Activated CD4-positive, CD25-positive, alpha-beta regulatory T cell treated with anti-CD3 and anti-CD28 coated beads, Interleukin-2, amount 50 U/mL, for 24 hours (primary cell): Measurements from ENCODE around the gene ENTR1.
A peak's percentile ranks its signal among the peaks of the same experiment; 100 is the strongest.

Source experiments
- ATAC-seq, 2 donors: fragments of 150-1000 bp; cut with Tn5 transposase; one replicate each; pipeline ENCODE4 v1.10.0; 2021; ENCODE audit warnings: mild to moderate bottlenecking in 1 of 2, moderate library complexity in 1 of 2

Gene ENTR1, protein sequence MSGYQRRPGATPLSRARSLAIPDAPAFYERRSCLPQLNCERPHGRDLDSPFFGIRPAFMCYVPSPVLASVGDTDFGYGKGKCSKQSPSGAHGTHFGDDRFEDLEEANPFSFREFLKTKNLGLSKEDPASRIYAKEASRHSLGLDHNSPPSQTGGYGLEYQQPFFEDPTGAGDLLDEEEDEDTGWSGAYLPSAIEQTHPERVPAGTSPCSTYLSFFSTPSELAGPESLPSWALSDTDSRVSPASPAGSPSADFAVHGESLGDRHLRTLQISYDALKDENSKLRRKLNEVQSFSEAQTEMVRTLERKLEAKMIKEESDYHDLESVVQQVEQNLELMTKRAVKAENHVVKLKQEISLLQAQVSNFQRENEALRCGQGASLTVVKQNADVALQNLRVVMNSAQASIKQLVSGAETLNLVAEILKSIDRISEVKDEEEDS

DNA sequence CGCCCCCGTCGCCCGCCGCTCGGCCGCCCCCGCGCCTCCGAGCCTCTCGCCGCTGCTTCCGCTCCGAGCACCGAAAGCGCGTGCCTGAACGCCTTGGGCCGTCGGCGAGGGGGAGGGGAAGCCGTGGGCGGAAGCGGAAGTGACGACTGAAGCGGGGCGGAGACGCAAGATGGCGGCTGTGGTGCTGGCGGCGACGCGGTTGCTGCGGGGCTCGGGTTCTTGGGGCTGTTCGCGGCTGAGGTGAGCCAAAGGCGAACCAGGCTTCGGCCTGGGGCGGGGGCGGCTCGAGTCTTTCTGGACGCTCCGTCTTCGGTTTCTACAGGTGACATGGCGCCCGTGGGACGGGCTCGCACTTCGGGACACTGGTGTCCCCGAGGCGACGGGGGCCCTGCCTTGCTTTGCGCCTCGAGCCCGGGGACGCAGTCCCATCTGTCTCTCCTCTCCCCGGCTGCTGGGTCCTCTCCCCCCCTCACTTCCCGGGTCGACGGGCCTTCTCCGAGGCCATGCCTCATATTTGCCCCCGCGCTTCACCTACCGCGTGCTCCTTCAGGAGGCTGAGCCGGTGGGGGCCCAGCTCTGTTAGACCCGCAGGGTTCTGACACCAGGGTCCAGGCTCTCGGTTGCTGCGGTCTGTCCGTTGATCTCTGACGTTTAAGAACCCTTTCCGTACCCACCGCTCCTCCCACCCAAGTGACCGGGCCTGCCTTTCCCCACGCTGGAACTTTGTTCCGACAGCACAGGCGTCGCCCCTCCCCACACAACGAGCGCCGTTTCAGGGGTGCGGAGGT, at the start of gene ENTR1, which contains the start of gene PMPCA:
Gene ENTR1 (minus strand): TSS at position 115 of the 788 bp plus-strand sequence. CDS start 217 bp downstream, outside the sequence.
Gene PMPCA (plus strand): TSS at position 159 of the 788 bp plus-strand sequence. CDS start 11 bp downstream, at position 170.
- ATAC-seq: peak; percentile 85 to 89

DNA sequence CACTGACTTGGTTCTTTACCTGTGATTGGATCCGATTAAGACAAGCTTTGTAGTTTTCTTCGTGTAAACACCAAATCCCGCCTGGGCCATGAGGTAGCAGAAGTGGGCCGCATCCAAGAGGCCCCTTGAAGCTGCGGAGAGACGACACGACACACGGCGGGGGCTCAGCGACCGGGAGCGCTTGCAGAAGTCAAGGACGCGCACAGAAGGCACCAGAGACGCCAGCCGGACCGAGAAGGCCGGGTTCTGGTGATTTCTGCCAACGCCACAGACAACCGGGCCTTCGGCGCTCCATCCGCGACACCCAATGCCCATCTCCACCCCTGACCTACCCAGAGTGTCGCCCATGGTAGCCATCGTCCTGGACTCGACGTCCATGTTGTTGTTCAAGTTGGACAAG, 49.0 kb upstream of the ENTR1 start:
- ATAC-seq: no peak

DNA sequence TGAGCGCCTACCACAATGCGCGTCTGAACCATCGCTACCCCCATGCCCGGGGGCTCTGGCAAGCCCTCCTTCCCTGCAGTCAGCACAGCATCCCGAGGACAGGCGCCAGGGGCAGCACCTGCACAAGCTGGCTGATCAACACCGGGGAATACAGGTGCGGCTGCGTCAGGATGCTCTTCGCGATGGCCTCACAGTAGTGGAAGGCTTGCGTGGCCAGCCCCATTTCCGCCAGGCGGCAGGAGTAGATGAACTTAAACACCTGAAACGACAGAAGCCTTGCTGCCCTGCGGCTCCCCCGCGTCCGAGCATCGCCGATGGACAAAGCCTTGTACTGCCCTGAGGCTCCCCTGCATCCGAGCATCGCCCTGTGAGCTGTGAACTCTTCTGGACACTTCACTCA, 46.9 kb upstream of the ENTR1 start:
- ATAC-seq: no peak

DNA sequence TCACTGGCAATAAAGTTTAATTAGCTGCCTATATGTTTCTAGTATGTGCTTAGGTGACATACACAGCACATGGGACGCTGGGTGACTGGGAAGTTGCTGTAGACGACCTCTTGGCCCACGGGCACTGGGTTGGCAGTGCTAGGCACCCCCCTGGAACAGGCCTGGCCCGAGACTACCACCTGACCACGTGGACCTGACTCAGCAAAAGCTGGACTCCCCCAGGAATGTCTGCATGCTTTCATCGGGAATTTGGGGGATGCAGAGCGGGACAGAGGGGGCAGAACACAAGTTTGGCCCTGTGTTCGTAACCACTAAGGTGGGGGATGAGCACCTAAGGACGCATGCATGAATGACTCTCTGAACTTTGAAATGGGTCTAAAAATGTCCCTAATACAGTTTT, 45.8 kb upstream of the ENTR1 start:
- no peak for ATAC-seq

DNA sequence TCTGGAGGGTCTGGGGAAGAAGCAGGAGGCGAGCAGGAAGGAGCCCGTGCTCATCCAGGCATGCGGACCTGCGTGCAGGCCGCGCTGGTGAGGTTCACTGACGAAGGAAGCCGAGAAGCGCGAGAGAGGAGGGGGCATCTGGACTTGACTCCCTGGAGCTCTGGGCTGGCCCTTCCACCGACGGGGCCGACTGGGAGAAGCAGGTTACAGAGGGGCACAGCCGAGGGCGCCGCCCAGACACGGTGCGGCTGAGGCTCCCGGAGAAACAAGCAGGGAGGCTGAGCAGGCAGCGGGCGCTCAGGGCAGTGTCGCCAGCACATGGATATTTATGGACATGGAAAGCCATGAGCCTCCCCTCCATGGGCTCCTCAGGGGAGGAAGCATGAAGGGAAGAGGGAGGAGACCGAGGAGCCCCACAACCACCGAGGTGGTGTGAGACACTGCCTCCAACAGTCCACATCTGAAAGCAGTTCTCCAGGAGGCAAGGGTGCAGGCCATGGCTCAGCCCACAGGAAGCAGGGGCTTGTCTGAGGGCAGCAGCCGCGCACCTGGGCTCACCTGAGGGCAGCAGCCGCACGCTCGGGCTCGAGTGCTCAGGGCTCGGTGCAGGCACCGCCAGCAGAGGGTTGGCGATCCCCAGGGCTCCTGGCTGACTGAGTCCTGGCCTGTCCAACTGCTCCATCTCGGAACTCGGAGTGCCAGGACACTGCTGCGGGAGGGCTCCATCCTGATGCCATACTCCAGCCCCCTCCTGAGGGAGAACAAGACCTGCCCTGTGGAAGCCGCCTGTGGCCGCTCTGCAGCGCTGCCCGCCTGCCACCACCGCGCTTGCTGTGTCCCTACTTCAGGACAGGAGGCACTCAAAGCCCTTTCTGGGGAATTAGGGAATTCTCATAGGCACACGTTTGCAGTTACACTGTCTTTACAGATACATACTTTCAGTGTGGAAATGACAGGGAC, 44.9 kb upstream of the ENTR1 start:
- no peak for ATAC-seq

DNA sequence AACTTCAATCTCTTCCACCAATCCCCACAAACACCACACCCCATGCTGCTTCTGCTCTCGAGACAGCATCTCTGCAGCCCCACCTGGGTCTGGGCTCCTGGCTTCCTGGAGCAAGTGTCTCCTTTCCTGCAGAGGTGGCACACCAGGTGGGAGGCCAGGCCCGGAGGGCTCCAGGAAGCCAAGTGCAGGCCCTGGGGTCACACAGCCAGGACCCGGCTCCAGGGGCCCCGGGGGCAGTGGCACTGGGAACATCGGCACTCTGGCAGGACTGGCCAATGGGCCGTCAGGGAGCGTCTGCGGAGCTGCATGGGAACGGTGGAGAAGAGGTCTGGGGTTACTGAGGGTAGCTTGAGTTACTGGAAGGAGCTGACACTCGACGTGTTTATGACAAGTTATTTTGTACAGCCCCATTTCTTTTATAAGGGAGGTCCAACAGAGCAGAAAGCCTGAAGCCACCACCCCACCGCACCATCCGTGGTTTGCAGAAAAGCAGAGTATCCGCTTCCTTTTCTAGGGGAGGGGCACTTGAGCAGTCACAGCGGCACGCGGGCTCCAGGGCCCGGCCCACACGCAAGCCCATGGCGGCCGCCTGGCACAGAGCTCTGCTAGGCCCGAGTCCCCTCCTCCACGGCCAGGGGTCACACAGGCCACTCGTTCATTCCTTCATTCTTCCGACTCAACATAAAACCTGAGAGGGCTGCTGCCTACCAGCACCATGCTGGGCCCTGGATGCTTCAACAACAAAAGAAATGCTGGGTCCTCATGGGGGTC, 43.8 kb upstream of the ENTR1 start:
- ATAC-seq: no peak

DNA sequence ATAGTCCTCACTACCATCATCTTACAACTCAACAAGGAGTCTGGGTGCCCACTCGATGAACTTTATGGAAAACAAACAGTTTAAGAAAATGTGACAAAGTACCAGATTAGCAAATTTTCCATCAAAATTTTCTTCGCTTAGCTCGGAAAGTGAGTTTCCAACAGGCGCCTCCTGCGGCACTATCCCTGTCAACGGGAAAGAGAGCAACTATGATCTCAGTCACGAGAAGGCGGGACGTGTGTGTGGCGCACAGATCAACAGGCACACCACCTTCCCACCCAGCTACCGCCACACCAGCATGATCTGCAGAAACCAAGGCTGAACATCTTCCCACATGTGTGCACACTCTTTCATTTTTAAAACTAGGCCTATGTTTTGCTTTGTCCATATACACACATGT, 42.9 kb upstream of the ENTR1 start:
- no peak for ATAC-seq

DNA sequence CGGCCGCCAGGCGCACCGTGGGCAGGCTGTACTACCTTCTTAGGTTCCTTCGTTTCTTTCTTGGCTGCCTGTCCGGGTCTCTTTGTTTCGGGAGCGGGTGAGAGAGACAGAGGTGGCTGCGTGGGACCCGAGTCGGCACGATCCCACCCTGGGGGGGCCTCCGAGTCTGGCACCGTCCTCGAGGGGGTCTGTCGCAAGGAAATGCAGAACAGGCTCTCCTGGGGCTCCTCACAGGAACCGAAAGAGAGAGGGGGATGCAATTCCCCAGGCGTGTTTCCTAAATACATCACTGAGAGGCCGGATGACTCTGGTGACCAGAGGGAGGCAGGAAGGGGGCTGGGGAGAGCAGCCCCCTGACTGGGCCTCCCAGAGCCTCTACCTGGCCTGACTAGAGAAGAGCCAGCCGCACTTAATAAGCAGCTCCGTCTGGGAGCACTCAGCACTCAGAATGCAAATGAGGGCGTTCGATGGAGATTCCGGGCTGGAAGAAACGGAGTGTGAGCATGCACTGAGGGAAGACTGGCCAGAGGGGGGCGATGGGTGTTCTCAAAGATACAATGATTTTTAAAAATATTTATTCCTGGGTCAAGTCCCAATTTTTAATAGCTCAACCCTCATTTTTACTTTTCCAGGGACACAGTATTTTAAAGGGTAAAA, 40.9 kb upstream of the ENTR1 start:
- ATAC-seq: no peak

DNA sequence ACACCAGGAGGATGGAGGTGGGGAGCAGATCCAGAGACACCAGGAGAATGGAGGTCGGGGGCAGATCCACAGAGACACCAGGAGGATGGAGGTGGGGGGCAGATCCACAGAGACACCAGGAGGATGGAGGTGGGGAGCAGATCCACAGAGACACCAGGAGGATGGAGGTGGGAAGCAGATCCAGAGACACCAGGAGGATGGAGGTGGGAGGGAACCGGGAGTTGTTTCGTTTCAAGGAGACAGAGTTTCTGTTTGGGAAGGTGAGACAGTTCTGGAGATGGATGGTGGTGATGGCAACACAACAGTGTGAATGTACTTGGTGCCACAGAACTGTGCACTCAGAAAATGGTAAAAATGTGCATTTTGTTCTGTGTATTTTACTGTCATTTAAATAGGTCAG, 38.2 kb upstream of the ENTR1 start:
- no peak for ATAC-seq

DNA sequence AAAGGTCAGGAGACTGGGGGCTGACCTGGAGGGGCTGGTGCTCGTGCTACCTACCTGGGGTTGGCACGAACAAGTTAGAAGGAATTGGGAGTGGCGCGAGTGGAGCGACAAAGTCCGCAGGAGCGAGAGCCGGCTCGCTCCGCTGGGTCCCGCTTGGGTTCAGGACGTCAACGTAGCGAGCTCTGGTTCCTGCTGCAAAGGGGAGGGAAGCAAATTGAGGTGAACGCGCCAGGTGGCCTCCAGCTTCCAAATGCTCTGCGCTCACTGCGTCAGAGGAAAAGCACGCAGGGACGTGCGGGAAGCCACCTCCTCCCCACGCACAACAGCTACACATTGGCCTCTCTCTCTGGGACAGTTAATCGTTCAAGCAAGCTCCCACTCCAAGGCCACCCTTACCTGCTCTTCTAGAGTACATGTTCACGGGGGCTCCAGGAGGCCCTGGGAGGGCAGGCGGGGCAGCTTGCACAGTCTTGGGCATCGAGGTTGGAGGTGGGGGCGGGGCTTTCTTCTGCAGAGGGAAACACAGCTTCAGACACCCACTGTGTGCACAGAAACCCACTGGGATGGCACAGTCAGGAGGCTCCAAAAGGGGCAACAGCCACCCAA, 36.9 kb upstream of the ENTR1 start:
- no peak for ATAC-seq

DNA sequence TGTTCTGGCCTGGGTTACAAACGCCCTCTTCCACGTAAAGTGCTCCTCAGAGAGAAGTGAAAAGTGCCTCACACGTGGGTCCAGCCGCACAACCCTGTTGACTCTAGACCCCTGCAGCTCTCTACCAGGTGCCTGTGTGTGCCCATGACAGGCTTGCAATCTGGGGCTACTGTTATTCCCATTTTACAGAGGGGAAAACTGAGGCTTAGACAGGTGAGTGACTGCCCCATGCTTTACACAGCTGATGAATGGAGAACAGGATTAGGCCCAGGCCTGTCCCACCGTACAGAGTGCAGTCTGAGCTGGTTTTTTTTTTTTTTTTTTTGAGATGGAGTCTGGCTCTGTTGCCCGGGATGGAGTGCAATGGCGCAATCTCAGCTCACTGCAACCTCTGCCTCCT, 35.4 kb upstream of the ENTR1 start:
- no peak for ATAC-seq

DNA sequence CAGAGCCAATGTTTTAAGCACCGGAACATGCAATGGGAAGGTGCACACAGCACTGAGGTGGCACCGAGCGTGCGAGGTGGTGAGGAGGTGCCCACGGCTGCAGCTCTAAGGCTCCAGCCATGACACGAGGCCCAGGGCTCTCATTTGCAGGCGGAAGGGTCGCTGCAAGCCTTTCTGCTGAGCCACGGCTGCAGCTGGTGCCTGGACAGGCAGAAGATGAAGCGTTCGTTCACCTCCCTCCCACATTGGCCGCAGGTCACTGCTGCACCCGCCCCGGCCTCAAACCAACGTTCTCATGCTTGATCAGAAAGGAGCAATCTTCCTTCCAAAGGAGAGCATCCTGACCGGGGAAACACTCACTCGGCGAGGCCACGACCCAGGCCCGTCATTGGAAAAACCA, 33.7 kb upstream of the ENTR1 start:
- ATAC-seq: no peak

DNA sequence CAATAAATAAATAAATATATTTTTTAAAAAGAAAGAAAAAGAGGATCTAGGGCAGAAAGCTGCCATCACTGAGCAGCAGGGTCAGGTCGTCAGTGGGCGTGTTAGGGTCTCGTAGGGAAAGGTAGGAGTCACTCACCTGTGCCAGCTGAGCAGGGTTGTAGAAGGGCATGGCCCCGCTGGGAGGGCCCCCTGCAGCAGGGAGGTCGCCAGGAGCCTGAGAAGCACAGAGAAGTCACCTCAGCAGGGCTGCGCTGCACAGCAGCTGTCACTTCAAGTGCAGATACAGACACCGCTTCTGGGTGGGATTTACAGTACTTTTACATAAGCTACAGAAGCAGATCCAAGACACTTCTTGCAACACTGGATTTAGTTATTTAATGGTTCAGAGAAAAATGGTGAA, 33.3 kb upstream of the ENTR1 start:
- ATAC-seq: no peak

DNA sequence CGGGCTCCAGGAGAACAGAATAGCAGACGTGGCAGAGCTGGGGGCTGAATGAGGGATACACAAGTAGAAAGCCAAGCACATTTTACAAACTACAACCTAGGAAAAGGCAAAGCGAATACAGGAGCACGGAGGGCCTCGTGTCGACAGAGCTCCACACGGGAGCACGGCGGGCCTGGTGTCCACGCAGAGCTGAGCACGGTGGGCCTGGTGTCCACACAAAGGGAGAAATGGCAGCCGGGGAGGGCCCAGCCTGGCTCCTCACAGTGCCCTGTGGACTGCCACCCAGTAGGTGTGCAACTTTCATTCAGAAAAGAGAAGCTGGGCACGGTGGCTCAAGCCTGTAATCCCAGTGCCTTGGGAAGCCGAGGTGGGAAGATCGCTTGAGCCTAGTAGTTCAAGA, 32.7 kb upstream of the ENTR1 start:
- no peak for ATAC-seq

DNA sequence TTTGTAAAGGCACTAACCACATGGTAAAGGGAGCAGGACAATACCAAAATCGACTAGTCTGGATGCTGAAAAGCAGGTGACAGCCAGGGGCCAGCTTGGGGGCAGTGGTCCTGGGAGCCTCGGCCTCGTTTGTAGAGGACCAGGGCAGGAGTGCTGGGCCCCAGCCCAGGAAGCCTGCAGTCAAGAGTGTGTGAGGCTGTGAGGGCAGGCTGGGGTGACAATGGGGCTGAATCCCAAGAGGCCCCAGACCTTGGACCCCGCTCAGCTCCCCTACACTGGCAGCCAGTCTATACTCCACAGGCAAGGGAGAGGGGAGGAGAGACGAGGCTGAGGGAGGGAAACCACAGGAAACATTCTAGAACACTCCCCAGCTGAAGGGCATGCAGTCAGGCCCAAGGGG, 31.9 kb upstream of the ENTR1 start:
- no peak for ATAC-seq

DNA sequence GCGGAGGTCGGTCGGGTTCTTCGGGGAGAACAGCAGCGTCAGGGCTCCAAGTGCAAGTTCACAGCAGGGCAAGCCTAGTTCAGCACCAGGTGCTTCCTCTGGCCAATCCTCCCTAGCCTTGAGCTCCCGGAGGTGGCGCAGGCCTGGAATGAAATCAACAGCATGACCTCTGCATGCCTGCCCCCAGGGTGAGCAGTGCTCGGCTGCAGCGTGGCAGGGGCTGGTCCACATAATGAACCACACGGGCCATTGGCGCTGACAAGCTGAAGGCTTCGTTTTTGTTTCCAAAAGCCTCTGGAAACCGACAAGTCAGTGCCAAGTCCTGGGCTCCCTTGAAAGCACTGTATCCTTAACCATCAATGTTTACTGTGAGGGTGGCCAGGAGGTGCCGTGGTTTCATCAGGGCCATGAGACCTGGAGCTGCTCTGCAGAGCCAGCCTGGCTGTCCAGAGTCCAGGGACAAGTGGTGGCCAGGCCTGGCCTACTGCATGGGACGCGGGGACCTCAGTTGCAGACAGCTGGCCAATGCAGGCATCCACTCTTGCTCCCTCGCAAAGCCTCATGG, 31.3 kb upstream of the ENTR1 start:
- no peak for ATAC-seq

DNA sequence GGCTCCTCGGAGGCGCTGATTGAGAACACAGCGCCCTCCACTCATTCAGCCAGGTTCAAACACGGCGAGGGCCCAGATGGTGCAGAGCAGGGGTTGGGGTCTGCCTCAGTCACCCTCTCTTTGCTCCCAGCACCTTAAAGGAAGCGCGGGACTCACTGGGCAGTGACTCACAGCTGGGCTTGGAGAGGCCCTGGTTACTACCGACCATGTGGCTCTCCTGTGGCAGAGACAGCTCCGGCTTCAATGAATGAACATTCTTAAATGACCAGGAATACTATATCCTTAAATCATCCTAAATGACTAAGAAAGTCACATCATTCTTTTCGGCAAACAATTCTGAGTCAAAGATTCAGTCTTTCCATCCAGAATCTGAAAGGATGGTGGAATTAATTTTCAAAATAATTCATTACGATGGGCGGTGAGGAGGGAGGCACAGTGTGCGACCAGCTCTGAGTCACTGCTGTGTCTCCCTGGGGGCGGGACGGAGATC, 30.8 kb upstream of the ENTR1 start:
- ATAC-seq: no peak

DNA sequence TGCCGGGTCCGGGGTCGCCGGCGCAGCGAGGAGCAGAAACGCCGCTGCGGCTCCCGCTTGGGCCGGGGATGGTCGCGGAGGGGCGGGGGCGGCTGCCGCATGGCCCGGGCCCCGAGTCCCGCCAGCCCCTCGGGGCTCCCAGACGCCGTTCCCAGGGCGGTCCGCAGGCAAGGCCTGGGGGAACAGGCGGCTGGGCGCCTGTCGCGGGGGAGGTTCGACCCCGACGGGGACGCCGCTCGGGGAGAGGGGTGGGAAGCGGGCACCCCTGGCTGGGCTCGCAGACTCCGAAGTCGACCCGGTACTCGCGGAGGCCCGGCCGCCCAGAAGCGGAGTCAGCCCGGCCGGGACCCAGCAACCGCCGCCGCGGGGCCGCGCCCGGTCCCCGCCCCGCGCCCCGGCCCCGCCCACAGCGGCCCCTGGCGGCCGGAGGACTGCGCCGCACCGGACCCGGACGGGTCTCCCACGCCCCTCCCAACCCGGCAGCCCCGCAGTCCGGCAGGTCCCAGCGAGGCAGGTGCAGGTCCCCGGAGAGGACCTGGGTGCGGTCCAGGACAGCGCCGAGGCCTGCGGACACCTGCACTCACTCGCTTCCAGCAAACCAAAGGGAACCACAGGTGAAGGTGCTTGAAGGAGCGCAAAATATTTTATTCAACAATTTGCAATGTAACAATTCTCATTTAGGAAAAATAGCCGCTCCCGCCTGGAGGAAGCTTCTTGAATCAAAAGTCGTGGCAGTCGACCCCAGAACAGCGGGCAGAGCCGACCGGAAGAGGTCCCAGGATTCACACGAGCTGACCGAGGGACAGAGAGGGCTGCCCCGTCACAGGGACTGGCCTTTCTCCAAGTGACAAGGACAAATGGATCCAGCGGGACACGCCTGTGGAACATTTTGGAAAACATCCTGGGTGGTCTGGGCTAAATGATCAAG, 29.3 kb upstream of the ENTR1 start, which contains the start of gene INPP5E:
Gene INPP5E (minus strand): TSS at position 365 of the 928 bp plus-strand sequence. CDS start 426 bp downstream, outside the sequence.
- peak; percentile 83 to 85 for ATAC-seq
